ENCODE results near the gene POLR3H.

- no peak for TF ChIP-seq CTCF (conservative IDR thresholded peaks at IDR 0.05 in 1 of 2, IDR thresholded peaks at IDR 0.05 in 1 of 2; ENCODE audit: extremely low read depth in 1 of 2, insufficient read depth in 1 of 2, low read depth in 1 of 2, low read length in 2 of 2)
- no peak for TF ChIP-seq EZH2 (IDR thresholded peaks at IDR 0.05; ENCODE audit: borderline replicate concordance, low read length)
Measured at GRCh38 chr22:41500303-41500702, 44.0 kb downstream of the POLR3H start.
